Activated gamma-delta T cell treated with anti-CD3 and anti-CD28 coated beads, Interleukin-2, amount 50 U/mL, for 16 hours (primary cell): Measurements from ENCODE around the gene C1orf122.
A peak's percentile ranks its signal among the peaks of the same experiment; 100 is the strongest.
"Not testable (repeated sequence)": the region's sequence is repeated elsewhere in the genome, so short reads cannot be mapped to it uniquely, and the experiment has no call there.

Experiments
- DNase-seq: peaks from one replicate; pipeline ENCODE4 v3.0.0-alpha.2; 2020; ENCODE audit warnings: low read depth

C1orf122 gene

DNA sequence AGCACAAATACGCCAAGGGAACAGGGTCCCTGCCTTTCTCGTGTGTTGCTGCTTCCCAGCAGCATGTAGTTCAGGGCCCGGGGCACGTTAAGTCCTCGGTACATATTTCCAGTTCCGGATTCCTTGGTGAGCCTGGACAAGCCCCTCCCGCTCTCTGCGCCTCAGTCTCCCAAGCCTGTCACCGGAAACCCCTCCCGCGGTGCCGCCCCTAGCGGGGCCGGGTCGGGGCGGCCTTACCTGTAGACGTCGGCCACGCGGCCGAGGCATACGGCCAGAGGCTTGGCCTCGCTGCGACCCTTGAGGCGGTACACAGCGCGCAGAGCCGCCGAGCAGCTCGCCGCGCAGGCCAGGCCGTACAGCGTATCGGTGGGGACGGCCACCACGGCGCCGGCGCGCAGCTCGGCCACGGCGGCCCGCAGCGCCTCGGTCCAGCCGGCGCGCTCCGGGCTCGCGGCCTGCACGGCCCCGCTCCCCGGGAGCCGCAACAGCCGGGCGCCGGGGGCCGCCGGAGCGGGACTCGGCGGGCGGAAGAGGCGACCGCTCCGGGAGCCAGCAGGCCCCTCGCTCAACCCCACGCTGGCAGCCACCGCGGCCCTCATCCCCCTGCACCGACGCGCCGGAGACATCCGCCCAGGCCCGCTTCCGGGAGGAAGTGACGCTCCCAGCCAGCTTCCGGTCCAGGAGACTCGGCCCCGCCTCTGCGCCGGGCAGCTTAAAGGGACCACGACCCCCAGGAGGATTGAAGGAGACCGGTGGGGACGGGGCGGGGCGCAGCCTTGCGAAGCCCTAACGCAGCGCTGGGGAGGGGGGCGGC, at the start of gene C1orf122, which contains the start of gene YRDC:
Gene C1orf122, plus strand, starts transcription at position 236 of the 814 bp plus-strand sequence. CDS start 615 bp downstream, outside the sequence.
Gene YRDC, minus strand, starts transcription at position 654 of the 814 bp plus-strand sequence. Its CDS starts 28 bp downstream, at position 626.
- DNase-seq: peak; percentile 91

DNA sequence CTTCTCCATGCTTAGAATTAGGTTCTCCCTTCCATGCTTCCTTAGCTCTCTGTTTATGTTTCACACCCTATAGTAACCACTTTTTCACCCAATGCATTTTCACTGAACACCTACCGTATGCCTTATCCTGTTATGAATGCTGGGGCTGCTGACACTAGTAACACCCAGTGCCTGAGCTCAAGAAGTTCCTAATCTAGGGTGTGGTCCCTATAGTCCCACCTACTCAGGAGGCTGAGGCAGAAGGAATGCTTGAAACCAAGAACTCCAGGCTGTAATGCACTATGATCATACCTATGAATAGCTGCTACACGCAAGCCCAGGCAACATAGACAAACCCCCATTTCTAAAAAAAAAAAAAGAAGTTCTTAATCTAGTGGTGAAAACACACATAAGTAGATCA, 48.1 kb upstream of the C1orf122 start:
- no peak for DNase-seq

DNA sequence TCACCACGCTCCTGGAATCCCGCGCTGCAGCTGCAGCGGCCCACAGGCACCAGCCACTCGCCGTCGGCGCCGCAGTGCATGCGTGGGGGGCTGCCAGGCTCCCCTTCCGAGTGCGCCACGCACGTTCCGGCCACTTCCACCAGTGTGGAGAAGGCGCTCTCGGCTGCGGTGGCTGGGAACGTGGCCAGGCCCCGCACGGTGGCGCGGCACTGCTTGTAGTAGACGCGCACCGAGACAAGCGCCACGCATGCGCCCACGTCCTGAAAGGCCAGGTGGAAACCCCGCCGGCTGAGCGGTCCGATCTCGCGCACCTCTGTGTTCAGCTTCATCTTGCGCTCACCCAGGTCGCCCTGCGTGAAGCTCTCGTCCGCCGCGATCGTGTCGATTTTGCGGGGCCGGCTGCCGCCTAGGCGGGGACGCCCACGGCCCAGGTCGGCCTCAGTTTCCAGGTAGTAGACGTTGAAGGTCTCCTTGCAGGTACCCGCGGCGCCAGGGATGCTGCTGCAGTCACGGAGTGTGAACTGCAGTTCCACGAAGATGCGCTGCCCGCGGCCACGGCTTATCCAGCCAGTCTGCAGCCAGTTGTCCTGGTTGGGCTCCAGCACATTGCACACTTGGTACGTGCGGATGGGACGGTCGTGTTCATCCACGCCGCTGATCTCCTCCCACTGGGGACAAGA, 46.0 kb upstream of the C1orf122 start:
- DNase-seq: no peak

DNA sequence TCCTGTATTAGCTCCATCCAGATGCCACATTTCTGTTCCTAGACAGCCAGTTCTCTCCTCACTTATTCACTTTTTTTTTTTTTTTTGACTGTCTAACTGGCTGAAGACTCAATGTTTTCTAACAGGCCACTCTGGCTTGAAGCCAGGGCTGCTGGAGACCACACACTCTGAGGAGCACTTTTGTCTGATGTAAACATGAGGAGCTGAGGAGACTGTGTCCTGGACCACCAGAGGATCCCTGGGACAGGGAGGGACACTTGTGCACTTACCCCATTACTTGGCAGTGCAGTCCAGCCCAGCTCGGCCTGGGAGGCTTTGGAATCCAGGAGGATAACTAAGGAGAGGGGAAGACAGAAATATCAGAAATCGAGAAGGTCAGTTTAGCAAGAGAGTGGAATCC, 45.1 kb upstream of the C1orf122 start:
- DNase-seq: no peak

DNA sequence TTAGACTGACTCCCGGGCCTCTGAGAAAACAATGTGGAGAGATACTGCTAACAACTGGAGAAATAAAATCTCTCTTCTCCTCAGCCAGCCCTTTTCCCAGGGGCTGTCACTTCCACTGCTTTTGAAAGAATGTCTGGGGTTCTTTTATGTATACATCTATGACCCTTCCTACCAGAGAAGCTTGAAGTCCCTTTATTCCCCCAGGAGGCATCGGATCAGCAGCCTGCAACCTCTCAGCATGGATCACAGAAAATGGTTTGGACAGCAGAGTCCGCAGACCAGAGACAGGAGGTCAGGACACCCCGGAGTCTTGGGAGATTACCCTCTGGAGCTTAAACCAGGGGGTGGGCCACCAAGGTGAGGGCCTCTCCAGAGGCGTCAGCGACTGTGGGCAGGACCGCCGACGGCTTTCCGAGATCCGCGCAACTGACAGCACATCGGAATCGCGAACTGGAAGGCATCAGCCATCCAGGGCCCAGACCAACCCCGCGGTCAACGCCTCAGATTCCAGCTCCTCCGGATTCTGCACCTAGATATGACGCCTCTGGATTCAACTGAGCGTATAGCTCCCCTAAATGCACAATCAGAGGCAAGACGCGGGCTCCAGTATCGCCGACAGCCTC, 43.7 kb upstream of the C1orf122 start:
- no peak for DNase-seq

DNA sequence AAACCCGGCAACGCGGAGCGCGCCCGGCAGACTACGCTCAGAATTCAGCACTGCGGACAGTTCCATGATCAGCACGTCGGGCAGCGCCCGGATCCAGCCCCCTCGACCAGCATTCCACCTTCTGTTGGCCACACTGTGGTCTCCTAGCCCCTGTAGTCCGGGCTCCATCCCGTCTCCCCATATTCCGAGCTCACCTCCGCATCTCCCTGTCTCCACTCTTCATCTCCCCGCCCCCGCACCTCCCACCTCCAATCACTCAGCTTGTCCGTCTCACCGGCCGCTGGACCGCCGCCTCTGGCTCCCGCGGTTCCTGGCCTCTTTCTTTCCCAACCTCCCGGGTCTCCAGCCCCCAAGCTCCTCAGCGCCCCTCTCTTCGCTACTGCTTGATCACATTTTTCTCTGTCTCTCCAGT, 43.2 kb upstream of the C1orf122 start:
- DNase-seq: no peak

DNA sequence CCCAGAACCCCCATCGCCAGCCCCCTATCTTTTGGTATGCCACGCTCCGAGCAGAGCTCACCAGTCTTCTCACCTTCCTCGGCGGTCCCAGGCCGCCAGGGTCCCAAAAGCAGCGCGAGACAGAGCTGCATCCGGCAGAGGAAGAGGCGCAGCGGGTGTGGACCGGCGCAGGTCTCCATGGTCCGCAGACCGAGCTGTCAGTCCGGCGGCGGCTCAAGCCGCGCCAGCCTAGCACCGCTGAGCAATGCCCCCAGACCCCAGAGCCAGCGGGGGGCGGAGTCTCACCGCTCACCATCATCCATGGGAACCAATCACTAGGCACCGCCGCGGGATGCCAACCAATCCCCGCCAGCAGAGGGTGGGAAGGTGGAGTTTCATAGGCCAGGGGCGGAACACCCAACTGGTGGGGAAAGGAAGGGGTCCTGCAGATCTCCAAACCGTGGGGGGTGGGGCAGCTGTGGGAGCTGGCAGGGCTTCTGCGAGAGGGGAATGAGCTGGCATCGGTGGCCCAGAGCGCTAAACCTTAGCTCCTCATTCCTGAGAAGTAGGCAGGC, 42.6 kb upstream of the C1orf122 start, which contains the start of gene EPHA10:
Gene EPHA10, minus strand, starts transcription at position 233 of the 554 bp plus-strand sequence. Its CDS starts 54 bp downstream, at position 179.
- DNase-seq: no peak

DNA sequence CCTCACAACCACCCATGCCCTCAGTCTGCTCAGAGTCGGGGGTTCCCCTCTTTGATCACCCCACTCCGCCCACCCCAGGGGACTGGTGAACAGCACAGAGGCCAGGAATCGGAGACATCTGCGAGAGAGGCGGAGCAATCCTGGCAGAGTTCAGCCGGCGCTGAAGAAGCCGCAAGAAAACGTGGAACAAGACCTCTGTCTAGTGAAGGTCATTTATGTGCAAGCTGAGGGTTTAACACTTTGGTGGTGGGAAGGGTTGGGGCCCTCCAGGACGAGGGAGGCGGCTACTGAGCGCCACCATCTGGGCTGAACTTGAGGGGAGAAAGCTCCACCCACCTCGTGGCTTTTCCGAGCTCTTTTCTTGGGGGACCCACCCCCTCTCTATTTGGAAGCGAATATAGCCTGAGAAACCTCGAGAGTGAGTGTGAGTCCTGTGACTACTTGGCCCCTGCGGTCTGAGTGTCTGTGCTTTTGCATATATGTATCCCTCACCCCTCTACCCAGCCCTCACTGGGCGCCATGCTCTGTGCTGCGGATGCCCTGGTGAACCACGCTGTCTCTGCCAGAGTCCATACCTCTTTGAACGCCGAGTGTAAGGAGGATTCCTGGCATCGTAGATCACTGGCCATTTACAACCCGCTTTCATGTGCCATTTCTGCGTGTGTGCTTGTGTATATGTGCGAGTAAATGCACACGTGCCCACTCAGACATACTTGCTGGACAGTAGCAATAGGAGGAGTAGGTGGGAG, 41.5 kb upstream of the C1orf122 start:
- DNase-seq: no peak

DNA sequence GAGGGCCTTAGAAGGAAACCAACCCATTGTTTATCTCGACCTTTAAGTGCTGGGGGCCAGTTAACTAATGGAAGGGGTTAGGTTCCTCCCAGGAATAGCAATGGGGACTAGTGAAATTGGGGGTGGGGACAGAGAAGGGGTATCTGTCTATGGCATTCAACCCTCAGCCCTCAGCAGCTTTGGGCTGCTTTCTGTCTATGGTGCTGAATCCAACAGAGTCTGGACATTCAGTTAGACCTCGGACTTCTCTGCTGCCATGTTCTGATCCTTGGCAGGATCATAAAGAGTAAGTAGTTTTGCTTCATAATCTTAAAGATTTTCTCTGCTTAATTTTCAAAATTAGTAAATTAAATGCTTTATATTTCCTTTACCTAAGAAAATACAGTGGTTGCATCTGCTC, 40.1 kb upstream of the C1orf122 start:
- no peak for DNase-seq

DNA sequence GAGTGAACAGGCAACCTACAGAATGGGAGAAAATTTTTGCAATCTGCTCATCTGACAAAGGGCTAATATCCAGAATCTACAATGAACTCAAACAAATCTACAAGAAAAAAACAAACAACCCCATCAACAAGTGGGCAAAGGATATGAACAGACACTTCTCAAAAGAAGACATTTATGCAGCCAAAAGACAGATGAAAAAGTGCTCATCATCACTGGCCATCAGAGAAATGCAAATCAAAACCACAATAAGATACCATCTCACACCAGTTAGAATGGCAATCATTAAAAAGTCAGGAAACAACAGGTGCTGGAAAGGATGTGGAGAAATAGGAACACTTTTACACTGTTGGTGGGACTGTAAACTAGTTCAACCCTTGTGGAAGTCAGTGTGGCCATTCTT, 36.1 kb upstream of the C1orf122 start:
- DNase-seq: not testable (repeated sequence)

DNA sequence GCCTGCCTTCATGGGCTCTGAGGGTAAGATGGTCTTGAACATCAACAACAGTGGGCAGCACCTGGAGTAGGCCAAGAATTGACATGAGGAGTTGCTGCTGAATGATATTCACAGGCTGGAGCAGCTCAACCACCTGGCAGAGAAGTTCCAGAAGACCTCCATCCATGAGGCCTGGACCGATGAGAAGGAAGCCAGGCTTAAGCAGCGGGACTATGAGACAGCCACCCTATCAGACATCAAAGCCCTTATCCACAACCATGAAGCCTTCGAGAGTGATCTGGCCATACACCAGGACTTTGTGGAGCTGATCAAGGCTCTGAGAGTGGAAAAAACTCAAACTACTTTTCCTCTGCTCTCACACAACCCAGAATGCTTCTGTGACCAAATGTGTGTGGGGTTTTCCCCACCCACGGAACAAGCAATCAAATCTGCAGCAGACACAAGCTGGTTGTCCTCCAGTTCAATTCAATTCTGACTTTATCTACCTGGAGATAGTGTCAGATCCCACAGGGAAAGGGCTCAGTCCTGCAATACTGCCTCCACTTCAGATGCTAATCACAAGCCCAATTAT, 30.6 kb upstream of the C1orf122 start:
- no peak for DNase-seq

DNA sequence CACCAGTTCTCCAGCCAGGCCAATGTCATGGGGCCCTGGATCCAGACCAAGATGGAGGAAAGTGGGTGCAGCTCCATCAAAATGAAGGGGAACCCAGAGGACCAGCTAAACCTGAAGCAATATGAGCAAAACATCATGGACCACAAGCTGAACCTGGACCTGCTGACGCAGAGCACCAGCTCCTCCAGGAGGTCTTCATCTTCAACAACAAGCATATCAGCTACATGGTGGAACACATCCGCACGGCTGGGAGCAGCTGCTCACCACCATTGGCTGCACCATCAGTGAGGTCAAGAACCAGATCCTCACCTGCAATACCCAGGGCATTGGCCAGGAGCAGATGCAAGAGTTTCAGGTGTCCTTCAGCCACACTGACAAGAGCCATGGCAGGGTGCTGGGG, 28.9 kb upstream of the C1orf122 start:
- DNase-seq: no peak

DNA sequence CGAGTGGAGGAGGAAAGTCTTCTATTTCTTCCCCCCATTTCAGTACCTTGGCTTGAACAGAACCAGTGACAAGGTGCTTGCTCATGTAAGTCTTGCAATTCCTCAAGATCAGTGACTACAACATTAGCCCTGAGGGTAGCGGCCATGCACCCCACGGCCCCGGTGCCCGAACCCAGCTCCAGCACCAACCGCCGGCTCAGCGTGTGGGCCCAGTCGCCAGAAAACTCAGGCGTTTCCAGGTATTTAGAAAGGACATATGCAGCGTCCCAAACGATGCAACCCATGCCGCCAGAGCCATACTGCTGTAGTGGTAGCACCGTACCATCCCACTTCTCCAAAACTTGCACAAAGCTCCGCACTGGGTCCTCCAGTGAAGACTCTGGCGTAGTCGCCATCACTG, 25.1 kb upstream of the C1orf122 start:
- DNase-seq: no peak

DNA sequence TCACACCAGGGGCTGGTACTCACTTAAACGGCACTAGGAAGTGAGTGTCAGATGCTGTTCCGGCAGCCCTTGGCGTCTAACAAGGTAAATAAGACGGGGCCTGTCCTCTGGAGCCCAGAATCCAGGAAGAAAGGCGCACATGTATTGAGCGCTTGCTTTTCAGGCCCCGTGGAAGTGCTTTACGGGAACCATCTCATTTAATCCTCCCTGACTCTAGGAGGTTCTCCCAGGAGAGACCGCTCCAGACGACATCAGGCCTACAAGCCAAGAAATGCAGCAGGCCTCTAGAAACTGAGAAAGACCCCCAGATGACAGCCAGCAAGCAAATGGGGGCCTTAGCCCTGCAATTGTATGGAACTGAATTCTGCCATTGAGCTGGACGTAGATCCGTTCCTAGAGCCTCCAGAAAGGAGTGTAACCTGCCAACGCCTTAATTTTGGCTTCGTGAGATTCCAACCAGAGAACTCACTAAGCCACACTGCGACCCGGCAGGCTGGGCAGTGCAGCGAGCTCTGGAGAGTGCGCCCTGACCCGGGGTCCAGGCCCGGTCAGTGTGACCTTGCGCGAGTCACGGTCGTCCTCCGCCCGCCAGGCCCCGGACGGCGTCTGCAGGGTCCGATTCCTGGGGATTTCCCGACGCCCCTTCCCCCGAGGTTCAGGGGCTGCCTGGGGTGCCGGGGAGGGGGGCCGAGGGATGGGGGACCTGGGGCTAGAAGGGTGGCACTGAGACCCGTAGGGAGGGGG, 14.5 kb upstream of the C1orf122 start:
- no peak for DNase-seq

DNA sequence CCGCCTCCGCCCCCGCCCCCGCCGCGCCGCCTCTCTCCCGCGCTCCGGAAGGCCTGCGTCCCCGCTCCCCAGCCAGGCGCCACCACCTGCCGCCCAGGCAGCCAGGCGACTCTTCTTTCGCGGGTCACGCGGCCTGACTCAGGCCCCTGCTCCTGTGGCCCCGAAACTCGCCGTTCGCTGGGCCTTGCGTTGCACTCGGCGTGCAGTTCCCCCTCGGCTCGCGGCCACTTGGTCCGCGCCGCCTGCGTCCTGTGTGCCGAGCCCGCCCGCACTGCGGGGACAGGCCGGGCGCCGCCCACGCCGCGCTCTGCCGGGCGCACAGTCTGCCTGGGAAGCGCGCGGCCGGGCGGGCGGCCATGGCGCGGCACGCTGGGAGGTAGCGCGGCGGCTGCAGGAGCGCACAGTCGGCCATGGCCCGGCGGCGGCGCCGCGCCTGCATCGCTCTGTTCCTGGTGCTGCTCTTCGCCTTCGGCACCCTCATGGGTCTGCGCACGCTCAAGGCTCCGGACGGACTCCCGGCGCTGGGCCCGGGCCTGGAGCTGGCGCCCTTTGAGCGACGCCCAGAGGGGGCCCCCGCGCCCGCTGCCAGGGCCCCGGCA, 13.7 kb upstream of the C1orf122 start, which contains the start of gene MANEAL:
Gene MANEAL, plus strand, starts transcription at position 75 of the 599 bp plus-strand sequence. Its CDS starts 336 bp downstream, at position 411.
- DNase-seq: no peak

DNA sequence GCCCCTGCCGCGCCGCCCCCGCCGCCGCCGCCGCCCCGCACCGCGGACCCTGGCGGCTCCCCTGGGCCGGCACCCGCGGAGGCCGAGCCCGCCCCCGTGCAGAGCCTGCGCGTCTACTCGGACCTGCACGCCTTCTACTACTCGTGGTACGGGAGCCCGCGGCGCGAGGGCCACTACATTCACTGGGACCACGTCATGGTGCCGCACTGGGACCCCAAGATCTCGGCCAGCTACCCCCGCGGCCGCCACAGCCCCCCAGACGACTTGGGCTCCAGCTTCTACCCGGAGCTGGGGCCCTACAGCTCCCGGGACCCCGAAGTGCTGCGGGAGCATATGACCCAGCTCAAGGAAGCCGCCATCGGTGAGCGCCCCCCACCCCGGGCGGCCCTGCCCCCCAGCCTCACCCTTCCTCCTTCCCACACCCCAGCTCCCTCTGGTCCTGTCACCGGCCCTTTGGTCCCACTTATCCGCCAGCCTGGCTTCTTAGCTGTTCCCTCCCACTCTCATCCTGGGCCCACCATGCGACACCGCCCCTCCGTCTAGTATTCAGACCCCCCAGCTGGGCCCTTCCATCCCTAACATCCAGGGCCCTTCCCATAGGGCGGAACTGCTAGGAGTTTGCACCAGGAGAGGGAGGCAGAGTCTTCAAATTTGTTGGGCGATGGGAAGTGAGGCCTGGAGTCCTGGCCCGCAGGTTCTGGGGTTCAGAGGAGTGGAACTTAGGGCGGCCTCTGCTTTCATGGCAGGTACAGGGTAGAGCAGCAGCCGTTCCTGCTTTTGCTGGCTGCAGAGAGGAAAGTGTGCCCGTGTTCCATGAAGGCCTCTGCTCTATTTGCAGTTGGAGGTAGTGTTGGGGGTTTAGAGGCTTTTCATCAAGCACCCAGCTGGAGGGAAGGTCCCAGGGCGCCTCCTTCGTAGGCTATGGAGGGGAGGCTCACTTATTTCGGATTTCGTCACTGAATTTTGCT, 12.9 kb upstream of the C1orf122 start:
- DNase-seq: no peak

DNA sequence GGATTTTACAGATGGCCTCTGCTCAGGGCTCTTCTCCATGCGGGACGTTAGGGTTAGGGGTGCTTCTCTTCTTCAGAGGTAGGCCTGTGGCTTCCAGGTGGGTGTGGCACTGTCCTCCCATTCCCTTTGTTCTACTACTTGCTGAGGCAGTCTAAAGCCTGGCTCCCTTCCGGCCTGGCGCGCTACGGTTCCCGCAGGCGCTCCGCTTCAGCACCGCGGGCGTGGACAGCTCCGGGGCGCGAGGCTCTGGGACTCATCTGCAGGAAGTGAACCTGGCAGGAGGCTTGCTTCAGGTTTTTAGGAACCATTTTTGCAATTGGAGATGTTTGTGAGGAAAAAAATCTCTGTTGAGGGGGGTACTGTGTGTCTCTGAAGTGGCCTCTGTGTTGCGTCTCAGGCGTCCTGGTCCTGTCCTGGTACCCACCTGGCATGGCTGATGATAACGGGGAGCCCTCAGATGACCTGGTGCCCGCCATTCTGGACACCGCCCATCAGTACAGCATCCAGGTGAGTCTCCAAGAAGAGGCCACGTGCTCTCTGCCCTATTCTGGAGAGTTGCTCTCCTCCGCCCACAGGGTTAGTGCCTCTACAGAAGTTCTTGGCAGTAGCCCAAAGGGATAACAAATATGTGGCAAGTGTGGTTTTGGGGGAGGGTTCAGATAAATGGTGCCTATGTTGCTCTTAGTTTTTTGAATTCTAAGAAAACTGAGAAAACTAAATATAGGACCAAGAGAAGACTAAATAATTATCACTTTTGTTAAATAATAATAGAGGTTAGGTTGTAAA, 12.1 kb upstream of the C1orf122 start:
- DNase-seq: no peak

DNA sequence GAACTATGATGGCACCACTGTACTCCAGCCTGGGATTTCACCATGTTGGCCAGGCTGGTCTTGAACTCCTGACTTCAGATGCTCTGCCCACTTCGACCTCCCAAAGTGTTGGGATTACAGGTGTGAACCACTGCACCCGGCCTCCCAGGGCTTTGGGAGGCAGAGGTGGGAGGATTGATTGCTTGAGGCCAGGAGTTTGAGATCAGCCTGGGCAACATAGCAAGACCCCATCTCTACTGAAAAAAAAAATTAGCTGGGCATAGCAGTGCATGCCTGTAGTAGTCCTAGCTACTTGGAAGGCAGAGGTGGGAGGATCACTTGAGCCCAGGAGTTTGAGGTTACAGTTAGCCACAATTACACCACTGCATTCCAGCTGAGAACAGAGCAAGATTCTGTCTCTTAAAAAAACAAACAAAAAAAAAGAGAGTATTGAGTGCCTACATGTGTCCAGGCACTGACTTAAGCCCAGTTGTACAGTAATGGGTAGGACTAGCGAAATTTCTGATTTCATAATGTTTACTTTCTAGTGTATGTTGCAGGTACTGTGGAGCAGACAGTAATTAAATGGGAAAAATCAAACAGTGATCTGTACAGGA, 9.7 kb upstream of the C1orf122 start:
- DNase-seq: no peak
